Measurements from ENCODE around the gene ADGRE2.

- TF ChIP-seq EP300 (IDR thresholded peaks at IDR 0.05) (no peak), CTCF (IDR thresholded peaks at IDR 0.05) (no peak), POLR2A (IDR thresholded peaks at IDR 0.05; ENCODE audit: low read depth) (no peak), POLR2AphosphoS5 (IDR thresholded peaks at IDR 0.05) (no peak)
These were observed 10.4 kb downstream of the ADGRE2 start for GRCh38 chr19:14768001-14768400.
